ENCODE results near the gene TCF12. TPM values are rescaled to one million over a fixed set of nuclear protein-coding genes. Genes with fewer than 3 reads are reported as not detected.
A peak's percentile ranks its signal among the peaks of the same experiment; 100 is the strongest.

TCF12 gene
- total RNA-seq, 2 experiments from 2014 or later: 76.4 to 78.1 TPM

GRCh38 chr15:56892659-56893363 is 25.6 kb upstream of the TCF12 start:
- ATAC-seq (ENCODE audit: low read depth) (no peak), DNase-seq (no peak)
- no peak overlapping the region for H3K27ac Mint-ChIP-seq
- peaks cover 2% of the 10 kb centered on the region for H3K9me3 Mint-ChIP-seq
- peaks cover 3% of the 10 kb centered on the region for H3K36me3 Mint-ChIP-seq
- no peaks in the 10 kb centered on the region for H3K27me3 Mint-ChIP-seq
- H3K4me3 Mint-ChIP-seq: no peak overlapping the region
- peaks cover 8% of the 10 kb centered on the region for H3K4me1 Mint-ChIP-seq
- POLR2A ChIA-PET: interaction anchor here (1.3 kb wide), 1 partner anchor 25 kb away, joined by 4 read pairs; the partner anchor contains the start of gene TCF12

- Mint-ChIP-seq H3K4me1 (peaks cover 4% of the 10 kb centered on the region), H3K27me3 (no peaks in the 10 kb centered on the region), H3K9me3 (peaks cover 2% of the 10 kb centered on the region), H3K27ac (no peak overlapping the region), H3K4me3 (no peak overlapping the region), H3K36me3 (peaks cover 3% of the 10 kb centered on the region)
- ATAC-seq (ENCODE audit: low read depth) (no peak), DNase-seq (no peak)
- POLR2A ChIA-PET: interaction anchor here (1.3 kb wide), 1 partner anchor 25 kb away, joined by 4 read pairs; the partner anchor contains the start of gene TCF12
Observed at GRCh38 chr15:56893364-56893678, 25.1 kb upstream of the TCF12 start.

- DNase-seq (no peak), ATAC-seq (ENCODE audit: low read depth) (no peak)
- H3K4me1 Mint-ChIP-seq: no peaks in the 10 kb centered on the region
- H3K4me3 Mint-ChIP-seq: no peak overlapping the region
- no peaks in the 10 kb centered on the region for H3K27me3 Mint-ChIP-seq
- peaks cover 2% of the 10 kb centered on the region for H3K9me3 Mint-ChIP-seq
- peaks cover 3% of the 10 kb centered on the region for H3K36me3 Mint-ChIP-seq
- POLR2A ChIA-PET: no interaction called here
- H3K27ac Mint-ChIP-seq: no peak overlapping the region
Observed at GRCh38 chr15:56894601-56895000, 23.8 kb upstream of the TCF12 start.

- DNase-seq: no peak
- H3K27ac Mint-ChIP-seq: no peak overlapping the region
- no peak for ATAC-seq (ENCODE audit: low read depth)
- H3K9me3 Mint-ChIP-seq: peaks cover 2% of the 10 kb centered on the region
- H3K4me3 Mint-ChIP-seq: no peak overlapping the region
- peaks cover 5% of the 10 kb centered on the region for H3K36me3 Mint-ChIP-seq
- H3K4me1 Mint-ChIP-seq: peaks cover 5% of the 10 kb centered on the region
- POLR2A ChIA-PET: no interaction called here
- H3K27me3 Mint-ChIP-seq: no peaks in the 10 kb centered on the region
Observed at GRCh38 chr15:56901931-56902330, 16.5 kb upstream of the TCF12 start.

- Mint-ChIP-seq H3K36me3 (peaks cover 4% of the 10 kb centered on the region), H3K4me3 (peak overlapping the region; percentile 33), H3K9me3 (peaks cover 2% of the 10 kb centered on the region), H3K27me3 (no peaks in the 10 kb centered on the region), H3K4me1 (peaks cover 9% of the 10 kb centered on the region), H3K27ac (no peak overlapping the region)
- ATAC-seq (ENCODE audit: low read depth) (no peak), DNase-seq (no peak)
- POLR2A ChIA-PET: no interaction called here
Observed at GRCh38 chr15:56906766-56907165, 11.7 kb upstream of the TCF12 start.

GRCh38 chr15:56910801-56911200 is 7.6 kb upstream of the TCF12 start:
- Mint-ChIP-seq H3K4me3 (no peak overlapping the region), H3K9me3 (peaks cover 2% of the 10 kb centered on the region), H3K4me1 (peaks cover 9% of the 10 kb centered on the region), H3K27ac (no peak overlapping the region), H3K27me3 (no peaks in the 10 kb centered on the region), H3K36me3 (peaks cover 2% of the 10 kb centered on the region)
- no peak for ATAC-seq (ENCODE audit: low read depth)
- DNase-seq: no peak
- POLR2A ChIA-PET: no interaction called here

GRCh38 chr15:56913241-56913640 is 5.2 kb upstream of the TCF12 start:
- no peaks in the 10 kb centered on the region for H3K27me3 Mint-ChIP-seq
- H3K9me3 Mint-ChIP-seq: peaks cover 6% of the 10 kb centered on the region
- no peak overlapping the region for H3K27ac Mint-ChIP-seq
- ATAC-seq (ENCODE audit: low read depth) (no peak), DNase-seq (no peak)
- H3K36me3 Mint-ChIP-seq: peaks cover 7% of the 10 kb centered on the region
- no peak overlapping the region for H3K4me3 Mint-ChIP-seq
- POLR2A ChIA-PET: no interaction called here
- H3K4me1 Mint-ChIP-seq: peaks cover 11% of the 10 kb centered on the region

- DNase-seq (no peak), ATAC-seq (ENCODE audit: low read depth) (no peak)
- H3K36me3 Mint-ChIP-seq: peaks cover 7% of the 10 kb centered on the region
- H3K9me3 Mint-ChIP-seq: peaks cover 6% of the 10 kb centered on the region
- POLR2A ChIA-PET: no interaction called here
- no peak overlapping the region for H3K4me3 Mint-ChIP-seq
- no peak overlapping the region for H3K27ac Mint-ChIP-seq
- no peaks in the 10 kb centered on the region for H3K27me3 Mint-ChIP-seq
- peaks cover 11% of the 10 kb centered on the region for H3K4me1 Mint-ChIP-seq
Observed at GRCh38 chr15:56913670-56914069, 4.8 kb upstream of the TCF12 start.

- DNase-seq (no peak), ATAC-seq (ENCODE audit: low read depth) (no peak)
- POLR2A ChIA-PET: no interaction called here
- Mint-ChIP-seq H3K4me3 (no peak overlapping the region), H3K36me3 (peaks cover 7% of the 10 kb centered on the region), H3K9me3 (peaks cover 4% of the 10 kb centered on the region), H3K27ac (no peak overlapping the region), H3K4me1 (peaks cover 19% of the 10 kb centered on the region), H3K27me3 (no peaks in the 10 kb centered on the region)
Observed at GRCh38 chr15:56915888-56916287, 2.6 kb upstream of the TCF12 start.

- H3K4me3 Mint-ChIP-seq: peak overlapping the region; percentile 78
- peaks cover 19% of the 10 kb centered on the region for H3K4me1 Mint-ChIP-seq
- no peak for DNase-seq
- no peak for ATAC-seq (ENCODE audit: low read depth)
- no peaks in the 10 kb centered on the region for H3K27me3 Mint-ChIP-seq
- POLR2A ChIA-PET: interaction anchor here (1.8 kb wide), 1 partner anchor 33 kb away, joined by 6 read pairs; no protein-coding TSS in a partner anchor
- H3K36me3 Mint-ChIP-seq: peaks cover 8% of the 10 kb centered on the region
- no peak overlapping the region for H3K27ac Mint-ChIP-seq
- H3K9me3 Mint-ChIP-seq: peaks cover 4% of the 10 kb centered on the region
Observed at GRCh38 chr15:56916825-56917477, 1.5 kb upstream of the TCF12 start.

- H3K27me3 Mint-ChIP-seq: no peaks in the 10 kb centered on the region
- peak overlapping the region; percentile 76 for H3K27ac Mint-ChIP-seq
- ATAC-seq (ENCODE audit: low read depth) (no peak), DNase-seq (no peak)
- peaks cover 9% of the 10 kb centered on the region for H3K36me3 Mint-ChIP-seq
- peak overlapping the region; percentile 78 for H3K4me3 Mint-ChIP-seq
- peaks cover 21% of the 10 kb centered on the region for H3K4me1 Mint-ChIP-seq
- H3K9me3 Mint-ChIP-seq: peaks cover 4% of the 10 kb centered on the region
- POLR2A ChIA-PET: interaction anchor here (0.6 to 3.2 kb wide), 9 partner anchors 9 to 449 kb away, joined by 3 to 31 read pairs (median 4); no protein-coding TSS in a partner anchor
Observed at GRCh38 chr15:56917652-56918045, 795 bp upstream of the TCF12 start.

- peak overlapping the region; percentile 82 for H3K4me3 Mint-ChIP-seq
- H3K9me3 Mint-ChIP-seq: peaks cover 4% of the 10 kb centered on the region
- peaks cover 31% of the 10 kb centered on the region for H3K4me1 Mint-ChIP-seq
- POLR2A ChIA-PET: interaction anchor here (1.0 to 3.2 kb wide), 5 partner anchors 13 to 49 kb away, joined by 3 to 31 read pairs (median 5); no protein-coding TSS in a partner anchor
- peaks cover 19% of the 10 kb centered on the region for H3K36me3 Mint-ChIP-seq
- ATAC-seq (ENCODE audit: low read depth) (peak; percentile 19), DNase-seq (peak; percentile 68)
- H3K27me3 Mint-ChIP-seq: no peaks in the 10 kb centered on the region
- H3K27ac Mint-ChIP-seq: peak overlapping the region; percentile 68
Observed at GRCh38 chr15:56919031-56919608, 676 bp downstream of the TCF12 start.

GRCh38 chr15:56919609-56920366 is 1.3 kb downstream of the TCF12 start:
- Mint-ChIP-seq H3K27ac (peak overlapping the region; percentile 49), H3K36me3 (peaks cover 25% of the 10 kb centered on the region), H3K4me1 (peaks cover 31% of the 10 kb centered on the region), H3K4me3 (peak overlapping the region; percentile 82), H3K27me3 (no peaks in the 10 kb centered on the region), H3K9me3 (peaks cover 4% of the 10 kb centered on the region)
- DNase-seq (no peak), ATAC-seq (ENCODE audit: low read depth) (no peak)
- POLR2A ChIA-PET: interaction anchor here (0.6 to 3.2 kb wide), 2 partner anchors 33 to 186 kb away, joined by 3 to 31 read pairs; partner anchors contain the start of gene ZNF280D

Data from activated naive CD8-positive, alpha-beta T cell treated with anti-CD3 and anti-CD28 coated beads, Interleukin-2, amount 10 ng/mL, durations not matched to agents 7 days and 5 days (primary cell).